Testis (tissue), 3 donors: Measurements from ENCODE around the gene SLC25A17. TPM values are rescaled to one million over a fixed set of nuclear protein-coding genes. Genes with fewer than 3 reads are reported as not detected.

Source experiments
- DNase-seq: peaks from one replicate; pipeline ENCODE4 v3.0.0-alpha.2; 2019
- H3K27ac ChIP-seq, 2 donors: fragments of 200-600 bp; sonication (generic); one replicate each; pipeline ENCODE4 v1.5.1; 2019
- H3K27me3 ChIP-seq: fragments of 200-600 bp; sonication (generic); one replicate; pipeline ENCODE4 v1.5.1; 2019
- H3K36me3 ChIP-seq: fragments of 200-600 bp; sonication (generic); one replicate; pipeline ENCODE4 v1.5.1; 2017; ENCODE audit warnings: low read depth; ENCODE audit errors: missing control alignments
- H3K4me1 ChIP-seq: fragments of 200-600 bp; sonication (generic); one replicate; pipeline ENCODE4 v1.5.1; 2019
- H3K4me3 ChIP-seq, 2 donors: fragments of 200-600 bp; sonication (generic); one replicate each; pipeline ENCODE4 v1.5.1; 2017 to 2019
- H3K9me3 ChIP-seq: fragments of 200-600 bp; sonication (generic); one replicate; pipeline ENCODE4 v1.5.1; 2017
- CTCF ChIP-seq, 3 experiments: fragments of 450-650 bp in 2 of 3; fragments of 200-600 bp in 1 of 3; sonication (generic) in 1 of 3; IDR thresholded peaks; one replicate each; pipeline ENCODE4 v1.5.1; 2016 to 2019; ENCODE audit warnings: antibody characterized with exemption in 3 of 3, mild to moderate bottlenecking in 2 of 3, moderate library complexity in 1 of 3
- POLR2A ChIP-seq: fragments of 450-650 bp; IDR thresholded peaks from one replicate; pipeline ENCODE4 v1.6.1; 2017; ENCODE audit warnings: antibody characterized with exemption, mild to moderate bottlenecking, moderate library complexity
- WGBS, 2 donors: methylation state at CpG; one replicate each; pipeline ENCODE4 v1.1.5; 2018; 5-methylcytosine and 5-hydroxymethylcytosine counted together
- intact Hi-C: fragments of 100-400 bp; cut with DNase I; formaldehyde crosslinking; loops from one replicate; pipeline ENCODE4 v1.15.1; 2023; ENCODE audit warnings: low total_unique reads
- polyA plus RNA-seq: library from polyadenylated mRNA; stranded (reverse); fragments of 350-450 nt; fragmentation: Illumina TruSeq; extraction: RNeasy Lipid Tissue Mini Kit (QIAGEN cat#74804); gene quantifications from one replicate; pipeline ENCODE4 v1.2.3, GENCODE V29; 2014; ENCODE audit warnings: low read depth, low replicate concordance; ENCODE audit not compliant: insufficient read depth
- total RNA-seq, 2 donors: library from RNA; depleted of rRNA; stranded (reverse); fragments of >200 nt; gene quantifications; one replicate each; pipeline ENCODE4 v1.2.3, GENCODE V29; 2016

The SLC25A17 gene
- total and polyA plus RNA-seq, 3 donors from 2014 or later: 33.8 to 42.8 (median 36.1) TPM

- H3K9me3 ChIP-seq: no peaks in the 10 kb centered on the region
- H3K27me3 ChIP-seq: no peaks in the 10 kb centered on the region
- no peak overlapping the region for H3K4me3 ChIP-seq
- no peak overlapping the region for H3K27ac ChIP-seq
- 55 to 57% methylated on average over 1 of the region's 1 CpG for WGBS, 2 donors
- H3K36me3 ChIP-seq: no peaks in the 10 kb centered on the region
- TF ChIP-seq POLR2A (no peak), CTCF (IDR thresholded peaks at IDR 0.05) (no peak)
- DNase-seq: no peak
- intact Hi-C loops: no loop called here
- peaks cover 26% of the 10 kb centered on the region for H3K4me1 ChIP-seq
Observed at GRCh38 chr22:40747361-40747760, 71.8 kb downstream of the SLC25A17 start.

- intact Hi-C loops: no loop called here
- DNase-seq: no peak
- Histone ChIP-seq H3K9me3 (no peaks in the 10 kb centered on the region), H3K27ac (no peak overlapping the region), H3K4me1 (peaks cover 19% of the 10 kb centered on the region), H3K4me3 (no peak overlapping the region), H3K36me3 (no peaks in the 10 kb centered on the region), H3K27me3 (no peaks in the 10 kb centered on the region)
- WGBS, 2 donors: 24 to 53% methylated on average over 5 to 8 of the region's 12 CpGs
- no peak for TF ChIP-seq CTCF (IDR thresholded peaks at IDR 0.05)
- TF ChIP-seq POLR2A: no peak
Observed at GRCh38 chr22:40746428-40747220, 72.5 kb downstream of the SLC25A17 start.

- no peak overlapping the region for H3K4me3 ChIP-seq
- intact Hi-C loops: no loop called here
- no peak for TF ChIP-seq CTCF (IDR thresholded peaks at IDR 0.05)
- no peak for TF ChIP-seq POLR2A
- WGBS, 2 donors: 50 to 52% methylated on average over 9 of the region's 9 CpGs
- H3K27ac ChIP-seq: peak overlapping the region in 1 of 2 donors; percentile 63
- H3K36me3 ChIP-seq: no peaks in the 10 kb centered on the region
- no peaks in the 10 kb centered on the region for H3K27me3 ChIP-seq
- H3K4me1 ChIP-seq: no peaks in the 10 kb centered on the region
- H3K9me3 ChIP-seq: no peaks in the 10 kb centered on the region
- no peak for DNase-seq
Observed at GRCh38 chr22:40743768-40744167, 75.4 kb downstream of the SLC25A17 start.

- TF ChIP-seq CTCF (IDR thresholded peaks at IDR 0.05): no peak
- Histone ChIP-seq H3K36me3 (no peaks in the 10 kb centered on the region), H3K27me3 (no peaks in the 10 kb centered on the region), H3K4me1 (no peaks in the 10 kb centered on the region), H3K27ac (no peak overlapping the region), H3K4me3 (no peak overlapping the region), H3K9me3 (no peaks in the 10 kb centered on the region)
- DNase-seq: no peak
- intact Hi-C loops: no loop called here
- 61 to 70% methylated on average over 4 of the region's 4 CpGs for WGBS, 2 donors
Observed at GRCh38 chr22:40741116-40741515, 78.0 kb downstream of the SLC25A17 start.

GRCh38 chr22:40739721-40740120 lies 79.4 kb downstream of the SLC25A17 start:
- Histone ChIP-seq H3K4me3 (no peak overlapping the region), H3K4me1 (no peaks in the 10 kb centered on the region), H3K9me3 (no peaks in the 10 kb centered on the region), H3K27ac (no peak overlapping the region), H3K36me3 (no peaks in the 10 kb centered on the region), H3K27me3 (no peaks in the 10 kb centered on the region)
- intact Hi-C loops: no loop called here
- DNase-seq: no peak
- TF ChIP-seq POLR2A (no peak), CTCF (IDR thresholded peaks at IDR 0.05) (no peak)
- WGBS, 2 donors: 83 to 91% methylated on average over 3 of the region's 3 CpGs
